ENCODE data around the gene AIP. TPM values are rescaled to one million over a fixed set of nuclear protein-coding genes. Genes with fewer than 3 reads are reported as not detected.

AIP gene
- total and polyA plus RNA-seq, 2 donors (not counting 1 experiment from before 2014, with no cell fraction given): 53.7 to 117 TPM

- no peak overlapping the region for H3K4me3 ChIP-seq (replicated peaks in 1 of 4; ENCODE audit: control extremely low read depth in 1 of 4, insufficient read depth in 1 of 4, low read depth in 3 of 4, low read length in 4 of 4)
- no peaks in the 10 kb centered on the region for H3K9me3 ChIP-seq (ENCODE audit: control insufficient read depth, insufficient read depth, low read depth, low read length)
- H2AFZ ChIP-seq (ENCODE audit: low read length): no peak overlapping the region
- H3K4me2 ChIP-seq (ENCODE audit: extremely low read depth, insufficient read depth, low read length): no peak overlapping the region
- no peak for TF ChIP-seq CTCF (conservative IDR thresholded peaks at IDR 0.05 in 1 of 2, IDR thresholded peaks at IDR 0.05 in 1 of 2; ENCODE audit: low read depth in 1 of 2, low read length in 2 of 2)
- no peak for TF ChIP-seq EZH2 (IDR thresholded peaks at IDR 0.05; ENCODE audit: low read length, missing control alignments)
- peaks cover 10% of the 10 kb centered on the region for H3K27me3 ChIP-seq (ENCODE audit: control insufficient read depth, insufficient read depth, low read length)
- DNase-seq (ENCODE audit: low read depth in 2 of 2): no peak
- no peaks in the 10 kb centered on the region for H3K79me2 ChIP-seq (ENCODE audit: control insufficient read depth, insufficient read depth, low read length)
- no peak overlapping the region for H3K9ac ChIP-seq (ENCODE audit: insufficient read depth, low read length)
- no peaks in the 10 kb centered on the region for H4K20me1 ChIP-seq (ENCODE audit: control insufficient read depth, extremely low read depth, insufficient read depth, low read length)
- H3K36me3 ChIP-seq (ENCODE audit: control insufficient read depth, insufficient read depth, low read length): no peaks in the 10 kb centered on the region
- H3K4me1 ChIP-seq (ENCODE audit: control insufficient read depth, extremely low read depth, insufficient read depth, low read length): no peaks in the 10 kb centered on the region
- no peak overlapping the region for H3K27ac ChIP-seq (ENCODE audit: insufficient read depth, low read length)
Observed at GRCh38 chr11:67519726-67520125, 36.9 kb downstream of the AIP start.

GRCh38 chr11:67520856-67521824 is 38.3 kb downstream of the AIP start:
- Histone ChIP-seq H3K79me2 (ENCODE audit: control insufficient read depth, insufficient read depth, low read length) (no peaks in the 10 kb centered on the region), H3K9me3 (ENCODE audit: control insufficient read depth, insufficient read depth, low read depth, low read length) (no peaks in the 10 kb centered on the region), H3K4me1 (ENCODE audit: control insufficient read depth, extremely low read depth, insufficient read depth, low read length) (no peaks in the 10 kb centered on the region), H3K9ac (ENCODE audit: insufficient read depth, low read length) (no peak overlapping the region), H3K4me2 (ENCODE audit: extremely low read depth, insufficient read depth, low read length) (no peak overlapping the region), H4K20me1 (ENCODE audit: control insufficient read depth, extremely low read depth, insufficient read depth, low read length) (no peaks in the 10 kb centered on the region), H2AFZ (ENCODE audit: low read length) (no peak overlapping the region), H3K27me3 (ENCODE audit: control insufficient read depth, insufficient read depth, low read length) (peaks cover 5% of the 10 kb centered on the region), H3K27ac (ENCODE audit: insufficient read depth, low read length) (no peak overlapping the region), H3K4me3 (replicated peaks in 1 of 4; ENCODE audit: control extremely low read depth in 1 of 4, insufficient read depth in 1 of 4, low read depth in 3 of 4, low read length in 4 of 4) (no peak overlapping the region), H3K36me3 (ENCODE audit: control insufficient read depth, insufficient read depth, low read length) (no peaks in the 10 kb centered on the region)
- TF ChIP-seq CTCF (conservative IDR thresholded peaks at IDR 0.05 in 1 of 2, IDR thresholded peaks at IDR 0.05 in 1 of 2; ENCODE audit: low read depth in 1 of 2, low read length in 2 of 2) (no peak), EZH2 (IDR thresholded peaks at IDR 0.05; ENCODE audit: low read length, missing control alignments) (no peak)
- DNase-seq (ENCODE audit: low read depth in 2 of 2): no peak

- Histone ChIP-seq H3K9ac (ENCODE audit: insufficient read depth, low read length) (no peak overlapping the region), H4K20me1 (ENCODE audit: control insufficient read depth, extremely low read depth, insufficient read depth, low read length) (no peaks in the 10 kb centered on the region), H3K4me1 (ENCODE audit: control insufficient read depth, extremely low read depth, insufficient read depth, low read length) (no peaks in the 10 kb centered on the region), H3K9me3 (ENCODE audit: control insufficient read depth, insufficient read depth, low read depth, low read length) (no peaks in the 10 kb centered on the region), H3K4me2 (ENCODE audit: extremely low read depth, insufficient read depth, low read length) (no peak overlapping the region), H3K79me2 (ENCODE audit: control insufficient read depth, insufficient read depth, low read length) (no peaks in the 10 kb centered on the region), H3K36me3 (ENCODE audit: control insufficient read depth, insufficient read depth, low read length) (no peaks in the 10 kb centered on the region), H3K27me3 (ENCODE audit: control insufficient read depth, insufficient read depth, low read length) (peaks cover 4% of the 10 kb centered on the region), H3K27ac (ENCODE audit: insufficient read depth, low read length) (no peak overlapping the region), H3K4me3 (replicated peaks in 1 of 4; ENCODE audit: control extremely low read depth in 1 of 4, insufficient read depth in 1 of 4, low read depth in 3 of 4, low read length in 4 of 4) (no peak overlapping the region), H2AFZ (ENCODE audit: low read length) (no peak overlapping the region)
- no peak for TF ChIP-seq EZH2 (IDR thresholded peaks at IDR 0.05; ENCODE audit: low read length, missing control alignments)
- no peak for TF ChIP-seq CTCF (conservative IDR thresholded peaks at IDR 0.05 in 1 of 2, IDR thresholded peaks at IDR 0.05 in 1 of 2; ENCODE audit: low read depth in 1 of 2, low read length in 2 of 2)
- DNase-seq (ENCODE audit: low read depth in 2 of 2): no peak
Observed at GRCh38 chr11:67521924-67522323, 39.1 kb downstream of the AIP start.

Data from fibroblast of lung (primary cell).